ENCODE data around the gene ACAP2.
"Not testable (repeated sequence)": the region's sequence is repeated elsewhere in the genome, so short reads cannot be mapped to it uniquely, and the experiment has no call there.

GRCh38 chr3:195290643-195291042, 152.2 kb downstream of the ACAP2 start:
- not testable (repeated sequence) for TF ChIP-seq USF2 (CRISPR knock-in tag; IDR thresholded peaks at IDR 0.05); CTCF (IDR thresholded peaks at IDR 0.05)
